ENCODE results near the gene GSS.

Gene GSS

DNA sequence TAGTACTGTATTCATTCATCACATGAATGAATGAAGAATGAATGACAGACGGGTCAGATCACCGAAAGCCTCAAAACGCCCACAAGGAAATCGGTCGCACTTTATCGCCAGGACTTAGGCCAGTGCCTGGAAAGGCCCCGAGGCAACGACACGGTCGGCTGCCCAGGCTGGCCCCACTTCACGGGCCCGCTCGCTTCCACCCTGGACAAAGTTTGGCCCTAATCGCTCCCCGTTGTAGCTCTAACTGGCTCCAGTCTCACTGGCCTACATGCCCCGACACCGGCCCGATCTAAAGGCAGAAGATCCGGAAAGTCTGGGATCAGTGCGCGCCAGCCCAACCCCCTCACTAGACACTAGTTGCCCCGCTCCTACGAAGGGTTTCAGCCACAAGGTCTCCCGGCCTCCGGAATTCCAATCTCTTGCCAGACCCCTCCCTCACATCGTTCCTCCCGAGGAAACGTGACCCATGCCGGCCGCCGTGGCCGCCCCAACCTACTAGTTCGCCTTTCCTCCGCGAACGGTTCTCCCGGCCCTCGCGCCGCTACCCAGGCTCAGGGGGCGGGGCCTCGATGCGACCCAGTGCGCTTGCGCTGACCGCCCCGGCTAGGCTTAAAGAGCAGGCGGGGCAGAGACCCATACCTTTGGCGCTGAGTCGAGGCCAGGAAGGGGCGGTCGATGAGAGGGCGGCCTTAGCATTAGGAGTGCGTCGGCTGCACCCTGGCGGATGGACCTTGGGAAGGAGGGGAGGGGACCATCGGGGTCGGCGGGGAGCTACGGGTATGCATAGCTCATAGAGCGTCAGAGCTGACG lies at the start of gene GSS, which contains the start of gene MYH7B:
TSS of gene GSS (minus strand) at position 576 of the 810 bp plus-strand sequence. CDS start 3,954 bp downstream, outside the sequence.
TSS of gene MYH7B (plus strand) at position 638 of the 810 bp plus-strand sequence. CDS start 22,138 bp downstream, outside the sequence.
- DNase-seq (ENCODE audit: low read depth): peak; percentile 97

- DNase-seq (ENCODE audit: low read depth): no peak
Measured at GRCh38 chr20:35004749-35005462, 49.3 kb upstream of the GSS start.

DNA sequence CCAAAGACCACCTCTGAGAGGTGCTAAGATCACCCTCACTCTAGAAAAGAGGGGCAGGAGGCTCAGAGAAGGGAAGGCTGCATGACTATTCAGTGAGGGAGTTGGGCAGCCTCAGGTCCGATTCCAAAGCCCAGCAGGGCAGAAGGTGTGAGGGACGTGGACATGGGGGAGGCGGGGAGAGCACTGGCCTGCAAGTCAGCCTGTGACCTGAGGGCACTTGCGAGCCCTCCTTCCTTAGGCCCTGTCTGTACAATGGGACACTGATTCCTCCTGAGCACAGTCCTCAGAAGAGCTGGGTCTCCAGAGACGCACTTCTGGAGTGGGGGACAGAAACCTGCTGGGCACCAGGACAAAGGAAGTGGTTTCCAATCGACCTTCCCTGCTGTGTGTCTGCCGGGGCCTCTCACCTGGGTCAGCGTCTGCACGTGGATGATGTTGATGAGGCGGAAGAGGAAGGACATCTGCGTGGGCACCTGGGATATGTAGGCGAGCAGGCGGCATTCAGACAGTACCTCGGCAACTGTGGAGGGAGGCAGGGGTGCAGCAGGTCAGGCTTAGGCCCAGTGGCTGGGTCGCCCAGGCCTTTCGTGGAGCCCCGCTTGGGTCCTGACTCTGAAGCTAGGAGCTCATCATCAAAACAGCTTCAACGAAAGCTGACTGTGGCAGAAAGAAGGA lies 48.6 kb upstream of the GSS start:
- no peak for DNase-seq (ENCODE audit: low read depth)

DNA sequence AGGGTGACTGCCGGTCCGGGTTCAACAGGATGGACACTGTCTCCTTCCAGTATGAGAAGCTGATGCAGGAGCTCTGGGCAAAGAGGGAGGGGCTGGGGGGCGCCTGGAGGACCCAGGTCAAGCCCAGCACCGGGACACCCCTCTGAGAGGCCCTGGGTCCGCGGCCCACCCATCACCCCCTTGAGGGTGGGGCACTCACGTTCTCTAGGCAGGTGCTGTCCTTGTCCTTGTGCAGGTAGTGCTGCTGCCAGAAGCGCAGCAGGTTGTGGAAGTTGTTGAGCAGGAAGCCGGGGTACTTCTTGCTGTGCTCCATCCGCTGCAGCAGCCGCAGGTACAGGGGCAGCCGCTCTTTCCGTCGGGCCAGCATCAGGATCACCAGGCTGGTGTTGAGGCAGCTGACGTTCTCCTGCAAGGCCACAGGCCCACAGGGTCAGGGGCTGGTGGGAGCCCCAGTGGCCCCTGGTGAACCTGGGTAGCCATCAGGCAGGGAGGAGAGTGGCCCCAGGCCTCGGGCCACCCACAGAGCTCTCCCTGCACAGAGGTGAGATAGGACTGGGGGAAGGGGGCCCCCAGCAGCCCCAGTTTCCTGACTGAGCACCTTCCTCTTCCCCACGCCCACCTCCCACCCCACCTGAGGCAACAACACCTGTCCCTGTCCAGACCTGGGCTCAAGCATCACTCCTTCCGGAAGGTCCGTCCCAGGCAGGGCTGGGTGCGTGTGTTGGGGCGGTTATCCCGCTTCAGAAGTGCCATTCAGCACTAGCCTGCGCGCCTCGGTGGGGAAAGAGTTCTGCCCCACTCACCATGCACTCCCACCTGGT lies 47.8 kb upstream of the GSS start:
- DNase-seq (ENCODE audit: low read depth): no peak

DNA sequence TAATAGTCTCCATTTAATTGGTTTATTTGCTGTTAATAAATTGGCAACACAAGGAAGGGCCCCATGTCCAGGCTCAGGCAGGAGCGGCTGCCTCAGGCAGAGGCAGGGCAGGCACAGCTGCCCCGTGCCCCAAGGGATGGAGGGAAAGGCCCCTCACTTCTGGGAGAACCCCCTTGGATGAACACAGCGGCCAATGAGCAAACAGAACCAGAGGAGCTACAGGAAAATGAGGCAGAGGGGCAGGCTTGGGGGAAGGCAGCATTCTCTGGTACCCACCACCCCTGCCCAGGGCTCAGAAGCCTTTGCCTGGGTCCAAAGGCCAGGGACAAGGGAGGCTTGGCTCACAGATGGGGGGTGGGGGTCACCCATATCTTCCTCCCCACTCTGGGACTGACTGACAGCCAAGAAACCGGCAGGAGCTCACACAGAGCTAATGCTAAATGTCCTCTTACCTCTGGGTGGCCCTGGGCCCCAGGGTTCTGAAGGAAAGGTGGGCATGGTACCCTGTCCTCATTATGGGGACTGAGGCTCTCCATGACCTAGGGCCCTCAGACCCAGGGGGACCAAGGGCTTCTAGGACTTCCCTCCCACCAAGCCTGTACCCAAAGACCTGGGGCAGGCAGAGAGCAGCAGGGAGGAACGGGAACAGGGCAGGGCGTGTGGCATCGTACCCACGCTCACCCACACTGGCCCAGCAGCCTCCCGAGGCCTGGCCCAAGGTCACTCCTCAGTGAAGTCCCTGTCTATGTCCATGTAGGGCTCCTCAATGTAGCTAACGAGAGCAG lies 47.0 kb upstream of the GSS start:
- DNase-seq (ENCODE audit: low read depth): no peak

DNA sequence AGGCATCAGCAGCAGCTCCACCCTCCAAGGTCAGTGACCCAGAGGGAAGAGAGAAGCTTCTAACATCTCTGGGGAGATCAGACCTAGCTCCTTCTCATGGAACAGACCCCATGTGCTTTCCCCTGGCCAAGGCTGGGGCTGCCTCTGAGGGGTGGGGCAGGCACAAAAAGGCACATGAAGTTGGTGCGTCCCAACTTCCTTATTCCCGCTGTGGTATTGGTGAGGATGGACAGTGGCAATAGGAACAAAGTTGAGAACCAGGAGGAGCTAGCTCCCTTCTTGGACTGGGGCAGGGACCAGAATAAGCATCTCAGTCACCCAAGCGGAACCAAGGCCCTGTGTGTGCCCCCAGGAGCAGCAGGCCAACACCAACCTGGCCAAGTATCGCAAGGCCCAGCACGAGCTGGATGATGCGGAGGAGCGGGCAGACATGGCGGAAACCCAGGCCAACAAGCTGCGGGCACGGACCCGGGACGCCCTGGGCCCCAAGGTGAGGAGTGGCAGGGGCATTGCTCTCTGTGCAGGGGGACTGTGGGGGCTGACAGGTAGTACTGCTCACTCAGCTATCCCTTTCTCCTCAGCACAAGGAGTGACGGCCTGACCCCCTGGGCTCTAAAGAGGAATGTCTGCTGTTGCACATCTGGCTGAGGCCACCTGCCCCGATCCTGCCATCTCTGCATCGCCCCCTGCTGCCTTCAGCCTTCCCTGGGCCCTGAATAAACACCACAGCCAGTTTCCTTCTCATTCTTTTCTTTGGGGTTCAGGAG lies 46.2 kb upstream of the GSS start:
- no peak for DNase-seq (ENCODE audit: low read depth)

- DNase-seq (ENCODE audit: low read depth): no peak
Measured at GRCh38 chr20:35000922-35001595, 45.5 kb upstream of the GSS start.

DNA sequence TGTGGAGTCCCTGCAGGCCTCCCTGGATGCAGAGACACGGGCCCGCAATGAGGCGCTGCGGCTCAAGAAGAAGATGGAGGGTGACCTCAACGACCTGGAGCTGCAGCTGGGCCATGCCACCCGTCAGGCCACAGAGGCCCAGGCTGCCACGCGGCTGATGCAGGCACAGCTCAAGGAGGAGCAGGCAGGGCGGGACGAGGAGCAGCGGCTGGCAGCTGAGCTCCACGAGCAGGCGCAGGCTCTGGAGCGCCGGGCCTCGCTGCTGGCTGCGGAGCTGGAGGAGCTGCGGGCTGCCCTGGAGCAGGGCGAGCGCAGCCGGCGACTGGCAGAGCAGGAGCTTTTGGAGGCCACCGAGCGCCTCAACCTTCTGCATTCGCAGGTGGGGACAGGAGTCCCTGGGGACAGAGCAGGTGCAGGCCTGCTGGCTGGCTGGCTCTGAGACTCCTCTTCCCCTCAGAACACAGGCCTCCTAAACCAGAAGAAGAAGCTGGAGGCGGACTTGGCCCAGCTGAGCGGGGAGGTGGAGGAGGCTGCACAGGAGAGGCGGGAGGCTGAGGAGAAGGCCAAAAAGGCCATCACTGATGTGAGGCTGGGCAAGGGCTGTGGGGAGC lies 44.8 kb upstream of the GSS start:
- no peak for DNase-seq (ENCODE audit: low read depth)

DNA sequence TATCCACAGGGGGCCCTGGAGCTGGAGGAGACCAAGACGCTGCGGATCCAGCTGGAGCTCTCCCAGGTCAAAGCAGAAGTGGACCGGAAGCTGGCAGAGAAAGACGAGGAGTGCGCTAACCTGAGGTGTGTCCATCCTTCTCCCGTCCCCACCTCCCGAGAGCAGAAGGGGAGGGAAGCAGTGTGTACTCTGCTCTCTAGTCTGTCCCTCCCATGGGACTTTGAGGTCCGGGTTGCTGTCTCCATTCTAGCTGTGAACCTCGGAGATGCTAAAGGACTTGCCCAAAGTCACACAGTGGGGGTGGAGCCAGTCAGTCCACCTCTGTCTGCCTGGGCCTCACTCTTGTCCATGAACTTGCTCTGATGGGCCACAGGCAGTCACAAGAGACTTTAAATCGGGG lies 44.2 kb upstream of the GSS start:
- DNase-seq (ENCODE audit: low read depth): no peak

DNA sequence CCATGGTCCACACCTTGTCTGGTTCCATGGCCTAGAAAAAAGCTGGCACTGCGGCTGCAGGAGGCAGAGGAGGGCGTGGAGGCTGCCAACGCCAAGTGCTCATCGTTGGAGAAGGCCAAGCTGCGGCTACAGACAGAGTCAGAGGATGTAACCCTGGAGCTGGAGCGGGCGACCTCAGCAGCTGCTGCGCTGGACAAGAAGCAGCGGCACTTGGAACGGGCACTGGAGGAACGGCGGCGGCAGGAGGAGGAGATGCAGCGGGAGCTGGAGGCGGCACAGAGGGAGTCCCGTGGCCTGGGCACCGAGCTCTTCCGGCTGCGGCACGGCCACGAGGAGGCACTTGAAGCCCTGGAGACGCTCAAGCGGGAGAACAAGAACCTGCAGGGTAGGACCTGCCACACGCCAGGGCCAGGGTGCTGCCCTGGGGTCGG lies 43.4 kb upstream of the GSS start:
- no peak for DNase-seq (ENCODE audit: low read depth)

DNA sequence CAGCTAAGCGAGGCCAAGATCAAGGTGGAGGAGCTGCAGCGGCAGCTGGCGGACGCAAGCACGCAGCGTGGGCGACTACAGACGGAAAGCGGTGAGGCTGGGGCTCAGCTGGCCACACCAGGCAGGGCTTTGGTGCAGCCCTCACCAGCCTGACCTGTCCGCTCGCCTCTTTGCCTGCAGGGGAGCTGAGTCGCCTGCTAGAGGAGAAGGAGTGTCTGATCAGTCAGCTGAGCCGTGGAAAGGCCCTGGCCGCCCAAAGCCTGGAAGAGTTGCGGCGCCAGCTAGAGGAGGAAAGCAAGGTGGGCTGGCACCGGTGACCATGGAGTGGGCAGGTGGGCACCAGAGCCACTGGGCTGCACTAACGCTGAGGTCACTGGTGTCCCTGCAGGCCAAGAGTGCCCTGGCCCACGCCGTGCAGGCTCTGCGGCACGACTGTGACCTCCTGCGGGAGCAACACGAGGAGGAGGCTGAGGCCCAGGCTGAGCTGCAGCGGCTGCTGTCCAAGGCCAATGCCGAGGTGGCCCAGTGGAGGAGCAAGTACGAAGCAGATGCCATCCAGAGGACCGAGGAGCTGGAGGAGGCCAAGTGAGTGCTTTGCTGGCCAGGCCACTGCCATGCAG lies 42.8 kb upstream of the GSS start:
- DNase-seq (ENCODE audit: low read depth): no peak

- DNase-seq (ENCODE audit: low read depth): no peak
Measured at GRCh38 chr20:34997774-34998173, 42.2 kb upstream of the GSS start.

DNA sequence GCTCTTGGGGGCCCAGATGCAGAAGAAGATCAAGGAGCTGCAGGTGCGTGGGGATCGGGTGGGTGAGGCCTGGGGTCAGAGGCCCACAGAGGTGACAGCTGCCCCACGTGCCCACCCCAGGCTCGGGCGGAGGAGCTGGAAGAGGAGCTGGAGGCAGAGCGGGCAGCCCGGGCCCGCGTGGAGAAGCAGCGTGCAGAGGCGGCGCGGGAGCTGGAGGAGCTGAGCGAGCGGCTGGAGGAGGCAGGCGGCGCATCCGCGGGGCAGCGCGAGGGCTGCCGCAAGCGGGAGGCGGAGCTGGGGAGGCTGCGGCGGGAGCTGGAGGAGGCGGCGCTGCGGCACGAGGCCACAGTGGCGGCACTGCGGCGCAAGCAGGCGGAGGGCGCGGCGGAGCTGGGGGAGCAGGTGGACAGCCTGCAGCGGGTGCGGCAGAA lies 41.5 kb upstream of the GSS start:
- DNase-seq (ENCODE audit: low read depth): no peak

DNA sequence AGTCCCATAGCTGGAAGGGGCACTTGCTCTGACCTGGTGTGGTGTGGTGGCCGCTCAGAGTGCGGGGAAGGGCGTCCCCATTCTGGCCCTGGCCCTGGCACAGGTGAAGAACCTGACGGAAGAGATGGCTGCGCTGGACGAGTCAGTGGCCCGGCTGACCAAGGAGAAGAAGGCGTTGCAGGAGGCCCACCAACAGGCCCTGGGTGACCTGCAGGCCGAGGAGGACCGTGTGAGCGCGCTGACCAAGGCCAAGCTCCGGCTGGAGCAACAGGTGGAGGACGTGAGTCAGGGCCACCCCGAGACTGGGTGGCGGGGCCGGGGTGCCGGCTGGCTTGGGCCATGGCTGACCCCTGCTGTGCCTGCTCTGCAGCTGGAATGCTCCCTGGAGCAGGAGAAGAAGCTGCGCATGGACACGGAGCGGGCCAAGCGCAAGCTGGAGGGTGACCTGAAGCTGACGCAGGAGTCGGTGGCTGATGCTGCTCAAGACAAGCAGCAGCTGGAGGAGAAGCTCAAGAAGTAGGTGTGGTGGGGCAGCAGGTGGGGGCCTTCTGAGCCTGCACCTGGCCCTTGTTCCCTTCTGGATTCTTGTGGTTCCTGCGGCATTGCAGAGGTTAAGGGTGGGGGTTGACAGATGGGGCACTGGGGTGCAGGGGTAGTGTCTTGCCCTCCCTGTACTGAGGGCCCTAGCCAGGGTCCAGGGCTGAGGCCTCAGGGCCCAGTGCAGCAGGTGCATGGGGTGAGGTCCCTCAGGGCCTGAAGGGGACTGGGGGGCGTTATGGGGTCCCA lies 40.8 kb upstream of the GSS start:
- no peak for DNase-seq (ENCODE audit: low read depth)

- DNase-seq (ENCODE audit: low read depth): no peak
Measured at GRCh38 chr20:34995696-34996095, 40.1 kb upstream of the GSS start.

GRCh38 chr20:34995192-34995591 lies 39.6 kb upstream of the GSS start:
- DNase-seq (ENCODE audit: low read depth): no peak

- DNase-seq (ENCODE audit: low read depth): no peak
Measured at GRCh38 chr20:34994509-34995131, 39.0 kb upstream of the GSS start.

Data from activated T-cell treated with anti-CD3 and anti-CD28 coated beads for 24 hours (primary cell).